Gastrocnemius medialis (tissue), 4 donors: Measurements from ENCODE around the gene PPP2R5A. TPM values are rescaled to one million over a fixed set of nuclear protein-coding genes. Genes with fewer than 3 reads are reported as not detected.

Experiments
- ATAC-seq, 2 donors: fragments of 150-250 bp; one replicate each; pipeline ENCODE4 v1.9.1; 2016
- DNase-seq, 2 donors: peaks; one replicate each; pipeline ENCODE4 v3.0.0-alpha.2; 2019
- H3K27ac ChIP-seq, 4 donors: fragments of 200-600 bp; sonication (generic); 1 replicate in 1 of 4; 2 replicates in 3 of 4; pipeline ENCODE4 v1.5.1; 2016 to 2018; ENCODE audit warnings: mild to moderate bottlenecking in 2 of 4, moderate library complexity in 1 of 4
- H3K27me3 ChIP-seq, 3 donors: fragments of 200-600 bp; sonication (generic) in 2 of 3; 1 replicate in 1 of 3; 2 replicates in 2 of 3; pipeline versions ENCODE4 v1.5.1 to v1.6.0; 2016 to 2019; ENCODE audit warnings: mild to moderate bottlenecking in 1 of 3, moderate library complexity in 1 of 3
- H3K36me3 ChIP-seq, 2 donors: fragments of 200-600 bp; sonication (generic) in 1 of 2; one replicate each; pipeline ENCODE4 v1.5.1; 2017 to 2018
- H3K4me1 ChIP-seq, 2 donors: fragments of 200-600 bp; sonication (generic) in 1 of 2; one replicate each; pipeline ENCODE4 v1.5.1; 2016 to 2017; ENCODE audit warnings: mild to moderate bottlenecking in 2 of 2
- H3K4me3 ChIP-seq, 4 donors: fragments of 200-600 bp; sonication (generic) in 3 of 4; 1 replicate in 1 of 4; 2 replicates in 3 of 4; pipeline ENCODE4 v1.5.1; 2016 to 2019; ENCODE audit warnings: mild to moderate bottlenecking in 2 of 4
- H3K9me3 ChIP-seq, 3 donors: fragments of 200-600 bp; sonication (generic) in 2 of 3; 1 replicate in 1 of 3; 2 replicates in 2 of 3; pipeline ENCODE4 v1.5.1; 2016 to 2019
- POLR2A ChIP-seq, 2 donors: fragments of 450-650 bp; IDR thresholded peaks; one replicate each; pipeline ENCODE4 v1.6.1; 2017; ENCODE audit warnings: antibody characterized with exemption in 2 of 2, mild to moderate bottlenecking in 2 of 2, moderate library complexity in 2 of 2
- in situ Hi-C, 4 donors: fragments of 200-750 bp; cut with MboI; loops; one replicate each; pipeline versions ENCODE4 v1.15.0 to v1.8.0; 2017; ENCODE audit warnings: low sequenced_read_pairs in 4 of 4
- intact Hi-C: fragments of 100-400 bp; cut with DNase I; formaldehyde crosslinking; loops from one replicate; pipeline ENCODE4 v1.15.1; 2023; ENCODE audit warnings: low total_unique reads
- total RNA-seq, 4 donors: library from RNA; depleted of rRNA; stranded (reverse); fragments of >200 nt; gene quantifications; one replicate each; pipeline versions ENCODE4 v1.1.0 to v1.2.3, GENCODE V29; 2016
- TF ChIP-seq, protein P1 (sequence below), 5 experiments: fragments of 450-650 bp in 3 of 5; fragments of 200-600 bp in 2 of 5; sonication (generic) in 2 of 5; IDR thresholded peaks in 4 of 5; conservative IDR thresholded peaks in 1 of 5; 1 replicate in 4 of 5; 2 replicates in 1 of 5; pipeline ENCODE4 v1.5.1; 2016 to 2019; ENCODE audit warnings: antibody characterized with exemption in 5 of 5, mild to moderate bottlenecking in 3 of 5, moderate library complexity in 3 of 5

The PPP2R5A gene
- total RNA-seq, 4 donors from 2014 or later = 33.3 to 50.5 (median 37.5) TPM

- in situ Hi-C loops (loop anchor here in 1 of 4 donors (10.0 kb wide), 1 partner anchor 69 kb away; no protein-coding TSS in a partner anchor), intact Hi-C loops (no loop called here)
- Histone ChIP-seq H3K9me3 (no peaks in the 10 kb centered on the region), H3K36me3 (peaks cover 0 to 10% of the 10 kb centered on the region in 2 donors), H3K27me3 (no peaks in the 10 kb centered on the region), H3K4me1 (no peaks in the 10 kb centered on the region), H3K4me3 (no peak overlapping the region), H3K27ac (no peak overlapping the region)
- ATAC-seq (no peak), DNase-seq (no peak)
- TF ChIP-seq POLR2A (IDR thresholded peaks at IDR 0.05) = no peak
- TF ChIP-seq, protein P1, sequence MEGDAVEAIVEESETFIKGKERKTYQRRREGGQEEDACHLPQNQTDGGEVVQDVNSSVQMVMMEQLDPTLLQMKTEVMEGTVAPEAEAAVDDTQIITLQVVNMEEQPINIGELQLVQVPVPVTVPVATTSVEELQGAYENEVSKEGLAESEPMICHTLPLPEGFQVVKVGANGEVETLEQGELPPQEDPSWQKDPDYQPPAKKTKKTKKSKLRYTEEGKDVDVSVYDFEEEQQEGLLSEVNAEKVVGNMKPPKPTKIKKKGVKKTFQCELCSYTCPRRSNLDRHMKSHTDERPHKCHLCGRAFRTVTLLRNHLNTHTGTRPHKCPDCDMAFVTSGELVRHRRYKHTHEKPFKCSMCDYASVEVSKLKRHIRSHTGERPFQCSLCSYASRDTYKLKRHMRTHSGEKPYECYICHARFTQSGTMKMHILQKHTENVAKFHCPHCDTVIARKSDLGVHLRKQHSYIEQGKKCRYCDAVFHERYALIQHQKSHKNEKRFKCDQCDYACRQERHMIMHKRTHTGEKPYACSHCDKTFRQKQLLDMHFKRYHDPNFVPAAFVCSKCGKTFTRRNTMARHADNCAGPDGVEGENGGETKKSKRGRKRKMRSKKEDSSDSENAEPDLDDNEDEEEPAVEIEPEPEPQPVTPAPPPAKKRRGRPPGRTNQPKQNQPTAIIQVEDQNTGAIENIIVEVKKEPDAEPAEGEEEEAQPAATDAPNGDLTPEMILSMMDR (IDR thresholded peaks at IDR 0.05 in 4 of 5, conservative IDR thresholded peaks at IDR 0.05 in 1 of 5) = no peak
Measured at GRCh38 chr1:212375986-212376385, 90.8 kb downstream of the PPP2R5A start.

- no peak for ATAC-seq
- no peaks in the 10 kb centered on the region for H3K27me3 ChIP-seq
- TF ChIP-seq POLR2A (IDR thresholded peaks at IDR 0.05) = no peak
- TF ChIP-seq, protein P1 (IDR thresholded peaks at IDR 0.05 in 4 of 5, conservative IDR thresholded peaks at IDR 0.05 in 1 of 5) = no peak
Measured at GRCh38 chr1:212377644-212378043, 92.4 kb downstream of the PPP2R5A start.

GRCh38 chr1:212379366-212379765 lies 94.2 kb downstream of the PPP2R5A start:
- Histone ChIP-seq H3K27ac (no peak overlapping the region), H3K9me3 (no peaks in the 10 kb centered on the region), H3K36me3 (peaks cover 0 to 10% of the 10 kb centered on the region in 2 donors), H3K27me3 (no peaks in the 10 kb centered on the region), H3K4me1 (no peaks in the 10 kb centered on the region), H3K4me3 (no peak overlapping the region)
- DNase-seq = no peak
- TF ChIP-seq, protein P1 (IDR thresholded peaks at IDR 0.05 in 4 of 5, conservative IDR thresholded peaks at IDR 0.05 in 1 of 5) = no peak
- no peak for TF ChIP-seq POLR2A (IDR thresholded peaks at IDR 0.05)
- no peak for ATAC-seq
- intact Hi-C loops (no loop called here), in situ Hi-C loops (loop anchor here in 1 of 4 donors (10.0 kb wide), 1 partner anchor 65 kb away; no protein-coding TSS in a partner anchor)

More at GRCh38 chr1:212377644-212378043, 92.4 kb downstream of the PPP2R5A start:
- no peaks in the 10 kb centered on the region for H3K4me1 ChIP-seq
- in situ Hi-C loops (loop anchor here in 1 of 4 donors (10.0 kb wide), 1 partner anchor 67 kb away; no protein-coding TSS in a partner anchor), intact Hi-C loops (no loop called here)
- no peak for DNase-seq
- no peak overlapping the region for H3K4me3 ChIP-seq
- H3K9me3 ChIP-seq = no peaks in the 10 kb centered on the region
- peaks cover 0 to 10% of the 10 kb centered on the region in 2 donors for H3K36me3 ChIP-seq
- no peak overlapping the region for H3K27ac ChIP-seq

GRCh38 chr1:212381397-212382035 lies 96.3 kb downstream of the PPP2R5A start:
- in situ Hi-C loops = no loop called here
- Histone ChIP-seq H3K4me1 (no peaks in the 10 kb centered on the region), H3K9me3 (no peaks in the 10 kb centered on the region), H3K4me3 (no peak overlapping the region), H3K36me3 (peaks cover 0 to 10% of the 10 kb centered on the region in 2 donors), H3K27me3 (no peaks in the 10 kb centered on the region), H3K27ac (no peak overlapping the region)
- ATAC-seq (no peak), DNase-seq (no peak)
- intact Hi-C loops = no loop called here
- no peak for TF ChIP-seq POLR2A (IDR thresholded peaks at IDR 0.05)
- TF ChIP-seq, protein P1 (IDR thresholded peaks at IDR 0.05 in 4 of 5, conservative IDR thresholded peaks at IDR 0.05 in 1 of 5) = no peak
